GM19023 (cell line): ENCODE data around the gene APOLD1.
A peak's percentile ranks its signal among the peaks of the same experiment; 100 is the strongest.
"Not testable (repeated sequence)": the region's sequence is repeated elsewhere in the genome, so short reads cannot be mapped to it uniquely, and the experiment has no call there.

Experiments
- ATAC-seq: cut with Tn5 transposase; IDR thresholded peaks from one replicate; pipeline ENCODE4 v1.9.1; 2021; ENCODE audit warnings: mild to moderate bottlenecking, moderate library complexity; ENCODE audit not compliant: unreplicated experiment

APOLD1 gene

GRCh38 chr12:12807517-12807903 lies 22.1 kb downstream of the APOLD1 start:
- not testable (repeated sequence) for ATAC-seq

- ATAC-seq = peak; percentile 68
These were observed 22.7 kb downstream of the APOLD1 start for GRCh38 chr12:12807970-12808702.

GRCh38 chr12:12810553-12811021 lies 25.1 kb downstream of the APOLD1 start:
- no peak for ATAC-seq

- ATAC-seq = no peak
These were observed 25.9 kb downstream of the APOLD1 start for GRCh38 chr12:12811343-12811742.

- no peak for ATAC-seq
These were observed 26.7 kb downstream of the APOLD1 start for GRCh38 chr12:12812174-12812573.

- no peak for ATAC-seq
These were observed 27.2 kb downstream of the APOLD1 start for GRCh38 chr12:12812618-12813119.

- ATAC-seq = peak; percentile 82
These were observed 28.0 kb downstream of the APOLD1 start, which contains the start of gene DDX47 for GRCh38 chr12:12813120-12814101. TSS of gene DDX47 (plus strand) at chr12:12813346. CDS start at chr12:12813368, 22 bp downstream.

GRCh38 chr12:12817616-12818015 lies 32.2 kb downstream of the APOLD1 start:
- no peak for ATAC-seq

- no peak for ATAC-seq
These were observed 33.2 kb downstream of the APOLD1 start for GRCh38 chr12:12818701-12819100.

- no peak for ATAC-seq
These were observed 33.8 kb downstream of the APOLD1 start for GRCh38 chr12:12819221-12819620.

- no peak for ATAC-seq
These were observed 34.4 kb downstream of the APOLD1 start for GRCh38 chr12:12819752-12820311.

- not testable (repeated sequence) for ATAC-seq
These were observed 34.9 kb downstream of the APOLD1 start for GRCh38 chr12:12820376-12820775.

GRCh38 chr12:12821975-12822374 lies 36.5 kb downstream of the APOLD1 start:
- ATAC-seq = no peak

- no peak for ATAC-seq
These were observed 37.4 kb downstream of the APOLD1 start for GRCh38 chr12:12822886-12823285.

- ATAC-seq = no peak
These were observed 37.8 kb downstream of the APOLD1 start for GRCh38 chr12:12823300-12823699.

- no peak for ATAC-seq
These were observed 38.4 kb downstream of the APOLD1 start for GRCh38 chr12:12823811-12824210.

- no peak for ATAC-seq
These were observed 50.1 kb downstream of the APOLD1 start for GRCh38 chr12:12835378-12836146.

- ATAC-seq = no peak
These were observed 51.1 kb downstream of the APOLD1 start for GRCh38 chr12:12836571-12836970.

GRCh38 chr12:12837025-12837812 lies 51.8 kb downstream of the APOLD1 start:
- ATAC-seq = no peak

GRCh38 chr12:12837813-12838153 lies 52.3 kb downstream of the APOLD1 start:
- ATAC-seq = no peak
